GM19452 (cell line): ENCODE measurements around the gene ALDH2.
"Not testable (repeated sequence)": the region's sequence is repeated elsewhere in the genome, so short reads cannot be mapped to it uniquely, and the experiment has no call there.

Experiments
- ATAC-seq: cut with Tn5 transposase; IDR thresholded peaks from one replicate; pipeline ENCODE4 v1.9.1; 2021; ENCODE audit not compliant: unreplicated experiment

The ALDH2 gene

DNA sequence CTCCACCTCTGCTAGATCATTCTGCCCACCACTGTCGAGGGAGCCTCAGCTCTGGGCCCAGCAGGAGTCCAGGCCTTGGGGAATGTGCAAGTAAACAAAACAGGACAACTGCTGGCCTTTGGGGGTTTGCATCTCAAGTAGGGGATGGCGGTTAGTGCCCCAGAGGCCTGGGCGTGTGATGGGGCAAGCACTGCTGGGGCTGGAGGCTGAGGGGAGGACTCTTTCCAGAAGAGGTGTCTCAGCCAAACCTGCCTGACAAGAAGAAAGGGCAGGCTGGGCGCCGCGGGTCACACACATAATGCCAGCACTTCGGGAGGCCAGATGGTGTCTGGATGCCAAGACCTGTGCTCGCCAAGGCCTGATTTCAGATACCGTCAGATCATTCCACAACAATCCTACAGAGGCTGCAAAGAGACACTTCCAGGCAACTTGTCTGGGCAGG lies 8.6 kb upstream of the ALDH2 start:
- ATAC-seq = no peak

DNA sequence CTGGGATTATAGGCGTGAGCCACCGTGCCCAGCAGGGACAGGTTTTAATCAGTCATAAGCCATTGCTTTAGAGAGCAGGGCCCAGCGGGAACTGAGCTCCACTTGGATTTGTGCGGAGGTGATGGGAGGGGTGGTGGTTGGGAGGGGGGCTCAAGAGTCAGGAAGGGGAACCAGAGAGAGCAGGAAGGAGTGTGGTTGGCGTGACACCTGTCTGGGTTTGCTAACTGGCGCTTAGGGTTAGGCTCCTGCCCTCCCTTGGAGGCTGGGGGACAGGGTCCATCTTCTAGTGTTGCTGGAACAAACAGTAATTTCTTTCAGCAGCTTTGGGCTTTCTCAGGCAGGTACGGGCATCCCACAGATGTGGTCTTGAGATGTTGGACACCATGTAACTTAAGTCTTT lies 7.5 kb upstream of the ALDH2 start:
- ATAC-seq = no peak

DNA sequence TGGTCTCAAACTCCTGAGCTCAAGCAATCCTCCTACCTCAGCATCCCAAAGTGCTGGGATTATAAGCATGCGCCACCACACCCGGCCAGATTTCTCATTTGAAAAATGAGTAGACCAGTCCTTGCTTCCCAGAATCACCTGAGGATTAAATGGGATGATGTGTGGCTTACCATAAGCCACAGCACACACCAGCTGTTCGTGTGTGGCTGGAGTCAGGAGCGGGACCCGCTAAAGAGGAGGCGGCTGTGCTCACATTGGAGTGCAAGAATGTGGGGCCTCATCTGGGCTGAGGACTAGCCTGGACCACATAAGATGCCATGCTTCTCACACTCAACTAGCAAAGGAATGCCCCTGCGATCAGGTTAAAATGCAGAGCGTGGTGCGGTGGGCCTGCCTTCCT lies 6.7 kb upstream of the ALDH2 start:
- no peak for ATAC-seq

DNA sequence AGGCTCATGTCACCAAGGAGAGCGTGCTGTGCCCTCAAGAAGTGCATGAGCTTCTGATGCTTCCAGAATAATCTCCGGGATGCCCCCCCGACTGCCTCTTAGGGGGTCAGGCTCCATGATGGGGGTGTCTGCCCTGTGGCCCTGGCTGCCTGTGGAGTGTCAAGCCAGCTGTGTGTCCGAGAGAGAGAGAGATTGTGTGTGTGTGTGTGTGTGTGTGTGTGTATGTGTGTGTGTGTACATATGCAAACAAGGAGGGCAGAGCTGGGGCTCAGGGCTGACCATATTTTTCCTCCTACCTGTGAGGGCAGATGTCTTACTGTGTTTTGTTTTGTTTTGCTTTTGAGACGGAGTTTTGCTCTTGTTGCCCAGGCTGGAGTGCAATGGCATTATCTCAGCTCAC lies 5.6 kb upstream of the ALDH2 start:
- no peak for ATAC-seq

DNA sequence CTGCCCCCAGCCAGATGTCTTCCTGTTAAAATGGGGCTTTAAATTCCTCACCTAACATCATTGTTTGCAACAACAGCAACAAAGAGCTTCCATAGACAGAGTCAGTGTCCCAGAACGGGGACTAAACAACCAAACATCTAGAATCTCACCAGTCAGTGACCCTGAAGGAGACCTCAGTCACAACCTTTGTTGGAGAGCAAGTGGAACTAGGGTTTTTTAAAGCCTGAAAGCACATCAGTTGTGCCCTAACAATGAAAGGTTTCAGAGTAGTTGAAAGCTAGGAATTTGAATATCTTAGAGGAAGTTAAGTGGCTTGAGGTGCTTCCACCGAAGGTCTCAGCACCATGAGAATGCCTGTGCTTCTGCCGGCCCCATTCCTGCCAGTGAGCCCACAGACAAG lies 5.0 kb upstream of the ALDH2 start:
- no peak for ATAC-seq

DNA sequence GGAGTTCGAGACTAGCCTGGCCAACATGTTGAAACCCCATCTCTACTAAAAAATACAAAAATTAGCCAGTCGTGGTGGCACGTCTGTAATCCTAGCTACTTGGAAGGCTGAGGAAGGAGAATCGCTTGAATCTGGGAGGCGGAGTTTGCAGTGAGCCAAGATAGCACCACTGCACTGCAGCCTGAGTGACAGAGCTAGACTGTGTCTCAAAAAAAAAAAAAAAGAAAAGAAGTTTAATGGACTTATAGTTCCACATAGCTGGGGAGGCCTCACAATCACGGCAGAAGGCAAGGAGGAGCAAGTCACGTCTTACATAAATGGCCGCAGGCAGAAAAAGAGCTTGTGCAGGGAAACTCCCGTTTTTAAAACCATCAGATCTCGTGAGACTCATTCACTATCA lies 3.2 kb upstream of the ALDH2 start:
- not testable (repeated sequence) for ATAC-seq

DNA sequence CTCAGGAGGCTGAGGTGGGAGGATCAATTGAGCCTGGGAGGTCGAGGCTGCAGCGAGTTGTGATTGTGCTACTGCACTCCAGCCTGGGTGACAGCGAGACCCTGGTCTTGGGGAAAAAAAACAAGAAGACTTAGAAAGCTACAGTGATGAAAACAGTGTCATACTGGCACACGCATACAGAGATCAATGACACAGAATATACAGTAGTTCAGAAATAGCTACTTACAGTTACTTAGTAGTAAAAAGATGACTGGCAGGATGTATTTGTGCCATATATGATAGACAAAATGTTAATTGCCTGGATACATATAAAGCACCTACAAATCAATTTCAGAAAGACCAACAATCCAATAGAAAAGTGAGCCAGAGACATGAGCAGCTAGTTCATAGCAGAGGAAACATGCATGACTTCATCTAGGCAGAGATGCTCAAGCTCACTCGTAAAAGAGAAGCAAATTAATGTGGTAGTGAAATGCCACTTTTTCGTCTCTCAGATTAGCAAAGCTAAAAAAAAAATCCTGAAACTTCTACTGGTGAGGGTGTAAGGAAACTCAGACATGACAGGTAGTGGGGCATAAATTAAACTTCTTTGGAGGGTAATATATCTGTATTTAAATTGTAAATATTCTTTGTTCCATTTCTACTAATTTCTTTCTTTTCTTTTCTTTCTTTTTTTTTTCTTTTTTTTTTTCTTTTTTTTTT lies 2.5 kb upstream of the ALDH2 start:
- ATAC-seq = no peak

DNA sequence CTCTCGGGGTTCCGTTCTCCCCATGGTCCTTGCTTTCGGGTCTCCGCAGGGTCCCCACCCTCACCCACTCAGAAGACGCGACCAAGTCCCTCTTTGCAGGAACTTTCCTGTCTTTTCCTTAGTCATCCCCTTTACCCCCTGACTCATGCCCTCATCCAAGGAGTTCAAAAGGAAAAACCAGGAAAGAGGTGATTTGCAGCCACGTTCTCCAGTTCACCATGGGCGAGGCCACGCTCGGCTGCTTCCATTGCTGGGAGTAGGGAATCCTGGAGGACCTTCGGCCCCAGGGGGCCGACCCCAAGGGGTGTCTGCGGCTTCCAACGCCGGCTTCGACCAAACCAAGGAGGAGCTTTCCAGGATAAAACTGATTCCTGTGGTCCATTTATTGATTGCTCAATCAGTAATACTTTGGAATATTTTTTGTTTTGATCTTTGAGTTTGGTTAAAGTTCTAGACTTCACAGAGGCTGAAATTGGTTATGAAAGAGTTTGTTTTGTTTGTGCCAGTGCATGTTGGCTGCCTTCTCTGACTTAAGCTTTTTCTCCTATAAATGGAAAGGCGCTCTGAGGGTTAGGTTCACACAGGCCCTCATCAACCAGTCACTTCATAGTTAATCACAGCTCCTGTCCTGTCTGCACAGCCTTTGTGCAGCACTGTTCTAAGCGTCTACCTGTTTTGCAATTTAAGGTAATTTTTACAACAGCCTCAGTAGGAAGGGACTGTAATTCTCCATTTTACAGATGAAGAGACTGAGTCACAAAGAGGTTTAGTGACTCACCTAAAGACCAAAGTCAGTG lies 827 bp downstream of the ALDH2 start:
- no peak for ATAC-seq

DNA sequence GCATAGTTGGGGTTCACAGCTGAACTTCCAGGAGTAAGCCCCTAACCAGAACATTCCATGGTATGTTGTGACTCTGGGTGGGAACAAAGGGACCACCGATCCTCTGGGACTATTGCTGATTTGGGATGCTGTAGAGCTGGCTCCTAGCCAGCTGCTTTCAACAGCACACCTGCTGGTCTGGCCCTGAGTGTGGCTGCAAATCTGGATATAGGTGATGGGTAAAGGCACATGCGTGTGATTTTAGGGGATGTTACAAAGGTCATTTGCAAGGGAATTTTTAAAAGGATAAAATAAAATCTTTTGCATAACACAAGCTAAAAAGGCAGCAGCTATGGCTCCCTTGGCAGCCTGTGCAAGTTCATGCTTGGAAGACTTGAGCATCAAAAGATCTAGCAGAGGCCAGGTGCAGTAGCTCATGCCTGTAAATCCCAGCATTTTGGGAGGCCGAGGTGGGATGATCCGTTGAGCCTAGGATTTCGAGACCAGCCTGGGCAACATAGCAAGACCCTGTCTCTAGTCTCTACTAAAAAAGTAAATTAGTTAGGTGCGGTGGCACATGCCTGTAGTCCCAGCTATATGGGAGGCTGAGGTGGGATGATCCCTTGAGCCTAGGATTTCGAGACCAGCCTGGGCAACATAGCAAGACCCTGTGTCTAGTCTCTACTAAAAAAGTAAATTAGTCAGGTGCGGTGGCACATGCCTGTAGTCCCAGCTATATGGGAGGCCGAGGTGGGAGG lies 1.6 kb downstream of the ALDH2 start:
- ATAC-seq = no peak

DNA sequence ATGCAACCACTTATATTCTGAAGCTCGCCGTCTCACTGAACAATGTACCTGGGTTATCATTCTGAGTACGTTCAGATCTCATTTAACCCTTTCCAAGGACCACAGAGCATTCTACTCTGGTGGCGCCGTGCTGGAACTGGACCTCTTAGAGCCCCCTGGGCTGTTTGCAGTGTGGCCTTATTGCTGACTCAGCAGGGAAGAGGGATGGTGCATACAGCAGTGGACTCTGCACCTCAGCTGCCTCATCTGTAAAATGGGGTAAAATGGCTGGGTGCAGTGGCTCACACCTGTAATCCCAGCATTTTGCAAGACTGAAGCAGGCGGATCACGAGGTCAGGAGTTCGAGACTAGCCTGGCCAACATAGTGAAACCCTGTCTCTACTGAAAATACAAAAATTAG lies 2.9 kb downstream of the ALDH2 start:
- no peak for ATAC-seq

DNA sequence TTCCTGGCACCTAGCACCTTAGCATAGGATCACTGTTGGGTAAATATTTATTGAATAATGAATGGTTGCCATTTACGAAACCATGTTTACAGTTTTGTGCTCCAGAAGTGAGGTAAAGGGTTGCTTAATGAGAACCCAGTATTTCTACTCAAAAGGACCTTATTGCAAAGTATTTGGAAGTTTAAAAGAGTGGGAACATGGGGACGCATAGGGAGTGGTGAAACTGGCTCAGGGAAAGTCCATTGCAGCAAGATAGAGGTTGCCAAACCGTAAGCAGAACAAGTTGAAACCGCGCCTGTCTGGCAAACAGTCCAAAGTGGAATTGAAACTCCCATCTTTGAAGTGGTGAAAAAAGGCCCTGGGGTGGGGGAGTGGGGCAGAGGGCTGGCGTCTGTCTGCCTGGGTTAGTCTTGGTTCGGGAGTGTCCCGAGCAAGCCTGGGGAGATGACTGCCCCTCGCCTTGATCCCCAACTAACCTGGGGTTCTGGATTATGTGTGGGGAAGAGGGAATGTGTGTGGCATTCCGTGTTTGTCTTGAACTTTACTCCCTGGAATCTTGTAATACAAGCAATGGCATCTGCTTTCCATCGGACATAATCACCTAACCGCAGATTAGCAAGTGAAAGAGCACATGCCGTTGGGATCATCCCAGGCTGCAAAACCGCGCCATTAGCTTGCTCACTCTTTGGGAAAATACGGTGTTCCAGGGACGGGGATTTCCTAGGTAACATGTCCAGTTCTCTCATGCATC lies 7.2 kb downstream of the ALDH2 start:
- no peak for ATAC-seq

DNA sequence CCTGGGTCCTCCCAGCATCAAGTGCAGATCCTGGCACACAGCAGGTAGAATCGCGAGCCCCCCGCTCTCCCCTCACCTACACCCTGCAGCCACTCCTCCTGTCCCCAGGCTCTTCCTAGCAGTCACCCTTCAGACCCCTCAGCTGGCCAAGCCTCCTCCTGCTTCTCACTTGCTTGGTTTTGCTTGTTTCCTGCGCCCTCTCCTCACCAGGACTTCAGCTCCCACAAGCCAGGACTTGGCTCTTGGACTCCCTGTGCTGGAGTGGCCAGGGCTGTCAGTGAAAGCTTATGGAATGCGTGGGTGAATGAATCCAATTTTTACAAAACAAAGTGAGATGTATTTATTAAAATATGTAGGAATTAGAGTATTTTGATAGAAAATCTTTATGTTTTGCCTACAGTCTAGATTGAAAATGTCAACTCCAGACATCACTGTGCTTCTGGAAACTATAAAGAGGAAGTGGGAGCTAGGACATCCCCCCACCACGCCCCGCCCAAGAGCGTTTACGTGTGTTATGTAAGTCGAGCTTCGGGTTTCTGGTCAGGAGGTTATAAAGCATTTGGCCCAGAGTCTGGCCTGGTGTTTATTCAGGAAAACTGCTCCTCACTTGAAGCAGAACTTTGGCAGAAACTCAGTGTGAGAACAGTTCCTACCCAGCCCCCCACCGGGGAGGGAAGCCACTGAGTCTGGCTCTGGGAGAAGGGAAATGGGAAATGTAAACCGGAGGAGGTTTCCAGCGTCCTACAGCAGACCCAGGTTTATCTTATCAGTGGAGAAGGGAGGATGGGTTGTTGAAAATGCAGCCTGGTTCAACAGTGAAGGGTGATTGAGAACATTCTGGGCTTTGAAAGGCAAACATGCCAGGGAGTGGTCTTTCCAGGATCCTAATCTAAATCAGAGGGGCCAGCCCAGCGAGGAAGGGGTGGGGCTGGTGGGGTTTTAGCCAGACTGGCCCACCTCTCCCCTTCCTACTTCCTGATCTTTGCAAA lies 8.8 kb downstream of the ALDH2 start:
- peak; percentile 68 for ATAC-seq

DNA sequence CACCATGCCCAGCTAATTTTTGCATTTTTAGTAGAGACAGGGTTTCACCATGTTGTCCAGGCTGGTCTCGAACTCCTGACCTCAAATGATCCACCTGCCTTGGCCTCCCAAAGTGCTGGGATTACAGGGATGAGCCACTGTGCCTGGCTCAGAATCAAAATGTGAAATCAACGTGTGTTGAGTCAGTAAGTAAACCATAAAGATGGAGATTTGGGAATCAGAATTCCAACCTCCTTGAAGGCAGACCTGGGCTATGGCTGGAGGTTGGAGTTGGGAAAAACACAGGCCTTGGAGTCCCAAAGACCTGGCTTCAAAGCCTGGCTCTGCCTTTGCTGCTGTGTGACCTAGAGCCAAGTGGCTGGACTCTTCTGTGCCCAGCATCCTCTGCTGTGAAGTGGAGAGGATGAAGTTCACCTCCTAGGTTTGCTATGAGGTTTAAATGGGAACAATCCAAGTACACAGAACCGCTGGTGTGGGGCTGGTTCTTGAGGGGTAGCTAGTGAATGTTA lies 10.2 kb downstream of the ALDH2 start:
- ATAC-seq = no peak

DNA sequence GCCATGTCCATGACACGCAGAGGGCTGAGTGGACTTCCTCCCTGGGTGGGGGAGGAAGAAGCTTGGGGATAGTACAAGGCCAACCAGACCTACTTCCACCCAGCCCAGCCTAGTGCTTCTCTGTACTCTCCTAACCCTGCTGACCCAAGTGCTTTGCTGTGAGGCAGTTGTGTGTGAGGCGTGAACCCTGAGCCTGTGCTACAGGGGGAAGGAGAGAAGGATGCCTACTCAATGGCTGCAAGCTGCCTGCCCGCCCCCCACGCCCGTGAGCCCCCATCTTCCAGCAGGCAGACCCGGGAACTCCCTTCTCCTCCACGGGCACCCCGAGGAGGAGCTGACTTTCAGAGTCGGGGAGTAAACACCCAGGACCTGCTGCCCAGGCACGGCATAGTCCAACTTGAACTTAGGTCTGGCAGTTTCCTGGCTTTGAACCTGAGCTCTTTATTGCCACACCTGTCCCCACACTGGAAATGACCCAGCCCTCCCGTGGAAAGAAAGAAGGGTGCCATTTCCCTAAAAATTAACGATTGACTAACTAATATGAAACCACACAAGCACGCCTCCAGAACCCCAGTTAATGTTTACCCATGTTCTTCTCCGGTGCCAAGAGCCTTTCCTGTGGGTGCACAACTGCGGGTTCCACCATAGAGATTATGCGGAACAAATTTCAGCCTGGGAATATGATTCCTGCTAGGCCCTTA lies 10.8 kb downstream of the ALDH2 start:
- ATAC-seq = no peak

DNA sequence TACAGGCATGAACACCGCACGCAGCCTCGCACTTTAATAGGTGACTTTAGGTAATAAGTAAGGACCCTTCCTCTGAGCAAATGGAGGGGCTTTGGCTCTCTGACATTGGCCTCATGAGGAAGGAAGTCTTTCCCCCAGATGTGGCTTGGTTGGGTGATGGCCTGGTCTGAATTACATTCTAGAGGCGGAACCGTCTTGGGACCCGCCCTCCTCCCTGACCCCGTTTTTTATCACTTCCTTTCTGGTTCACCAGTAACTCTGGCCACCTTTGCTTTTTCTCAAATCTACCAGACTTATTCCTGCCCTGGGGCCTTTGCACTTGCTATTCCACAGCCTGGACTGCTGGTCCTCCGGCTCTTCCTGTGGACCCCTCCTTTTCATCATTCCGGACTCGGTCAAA lies 13.4 kb downstream of the ALDH2 start:
- ATAC-seq = no peak

DNA sequence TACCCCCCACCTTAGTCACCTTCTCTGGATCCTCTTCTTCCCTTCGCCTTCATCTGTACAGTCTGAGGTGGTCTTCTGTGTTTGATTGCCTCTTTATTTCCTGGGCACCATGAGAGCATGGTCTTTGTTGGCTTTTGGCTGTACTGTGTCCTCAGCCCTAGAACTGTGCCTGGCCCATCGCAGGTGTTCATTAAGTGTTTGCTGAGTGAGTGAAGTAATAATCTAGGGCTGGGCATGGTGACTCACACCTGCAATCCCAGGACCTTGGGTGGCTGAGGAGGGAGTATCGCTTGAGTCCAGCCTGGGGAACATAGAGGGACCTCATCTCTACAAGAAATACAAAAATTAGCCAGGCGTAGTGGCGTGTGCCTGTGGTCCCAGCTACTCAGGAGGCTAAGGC lies 13.9 kb downstream of the ALDH2 start:
- no peak for ATAC-seq

DNA sequence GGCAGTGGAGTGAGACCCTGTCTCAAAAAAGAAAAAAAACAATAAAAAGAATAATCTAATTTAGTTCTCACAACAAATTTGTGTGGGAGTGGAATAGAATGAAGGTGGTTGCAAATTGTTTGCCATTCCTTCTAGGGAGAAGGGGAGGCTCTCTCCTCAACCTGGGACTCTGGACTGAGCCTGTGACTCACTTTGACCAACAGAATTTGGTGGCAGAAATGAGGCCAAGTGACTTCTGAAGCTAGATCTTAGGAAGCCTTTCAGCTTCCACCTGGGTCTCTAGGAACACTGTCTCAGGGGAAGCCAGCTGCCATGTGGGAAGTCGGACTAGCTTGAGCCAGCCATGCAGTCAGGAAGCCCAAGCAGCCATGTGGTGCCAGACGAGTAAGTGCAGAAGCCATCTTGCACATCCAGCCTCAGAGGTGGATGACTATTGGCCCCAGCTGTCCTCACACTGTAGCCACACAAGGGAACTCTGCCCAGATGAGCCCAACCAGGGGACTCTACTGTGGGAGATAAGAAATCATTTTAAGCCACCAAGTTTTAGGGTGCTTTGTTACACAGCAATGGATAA lies 14.4 kb downstream of the ALDH2 start:
- no peak for ATAC-seq

DNA sequence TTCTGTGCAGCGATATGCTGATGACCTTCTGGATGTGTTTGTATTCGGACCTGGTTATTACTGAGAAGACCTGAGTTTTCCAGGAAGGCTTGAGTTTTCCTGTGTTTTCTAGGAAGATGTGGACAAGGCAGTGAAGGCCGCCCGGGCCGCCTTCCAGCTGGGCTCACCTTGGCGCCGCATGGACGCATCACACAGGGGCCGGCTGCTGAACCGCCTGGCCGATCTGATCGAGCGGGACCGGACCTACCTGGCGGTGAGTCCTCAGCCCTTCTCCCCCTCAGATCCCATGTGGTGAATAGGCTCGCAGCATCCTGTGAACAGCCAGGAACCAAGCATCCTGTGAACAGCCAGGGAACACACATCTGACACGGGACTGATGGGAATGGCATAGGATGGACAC lies 16.3 kb downstream of the ALDH2 start:
- ATAC-seq = no peak

DNA sequence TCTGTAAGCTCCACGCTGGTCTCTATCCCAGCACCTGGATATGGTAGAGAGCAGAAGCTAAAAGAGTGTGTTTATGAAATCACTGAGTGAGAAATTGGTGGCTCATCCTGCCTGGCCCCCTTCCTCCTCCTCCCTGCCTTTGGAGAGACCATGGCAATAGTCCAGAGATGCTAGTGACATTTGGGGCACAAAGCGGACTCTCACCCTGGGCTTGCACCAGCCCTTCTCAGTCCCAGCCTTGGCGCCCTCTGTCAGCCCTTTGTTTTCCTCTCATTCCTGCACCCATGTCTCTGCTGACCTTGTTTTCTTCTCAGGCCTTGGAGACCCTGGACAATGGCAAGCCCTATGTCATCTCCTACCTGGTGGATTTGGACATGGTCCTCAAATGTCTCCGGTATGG lies 18.2 kb downstream of the ALDH2 start:
- no peak for ATAC-seq
